ENCODE measurements around the gene GUCA1A. TPM values are rescaled to one million over a fixed set of nuclear protein-coding genes. Genes with fewer than 3 reads are reported as not detected.
"Not testable (repeated sequence)": the region's sequence is repeated elsewhere in the genome, so short reads cannot be mapped to it uniquely, and the experiment has no call there.

Gene GUCA1A
- total RNA-seq, 1 donor from 2014 or later = 0.21 TPM

DNA sequence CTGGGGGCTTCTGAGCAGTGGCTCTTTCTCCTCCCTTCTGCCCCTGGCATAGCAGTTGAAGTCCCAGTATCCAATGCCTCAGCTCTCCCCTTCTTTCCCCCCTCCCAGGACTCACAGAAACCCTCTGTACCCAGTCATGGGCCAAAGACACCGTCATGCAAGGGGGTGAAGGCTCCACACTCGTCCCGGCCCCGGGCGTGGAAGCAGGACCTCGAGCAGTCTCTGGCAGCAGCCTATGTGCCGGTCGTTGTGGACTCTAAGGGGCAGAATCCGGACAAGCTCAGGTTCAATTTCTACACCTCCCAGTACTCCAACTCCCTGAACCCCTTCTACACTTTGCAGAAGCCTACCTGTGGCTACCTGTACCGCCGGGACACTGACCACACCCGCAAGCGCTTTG, 10.4 kb upstream of the GUCA1A start:
- intact Hi-C loops (cut with DNase I) = no loop called here

DNA sequence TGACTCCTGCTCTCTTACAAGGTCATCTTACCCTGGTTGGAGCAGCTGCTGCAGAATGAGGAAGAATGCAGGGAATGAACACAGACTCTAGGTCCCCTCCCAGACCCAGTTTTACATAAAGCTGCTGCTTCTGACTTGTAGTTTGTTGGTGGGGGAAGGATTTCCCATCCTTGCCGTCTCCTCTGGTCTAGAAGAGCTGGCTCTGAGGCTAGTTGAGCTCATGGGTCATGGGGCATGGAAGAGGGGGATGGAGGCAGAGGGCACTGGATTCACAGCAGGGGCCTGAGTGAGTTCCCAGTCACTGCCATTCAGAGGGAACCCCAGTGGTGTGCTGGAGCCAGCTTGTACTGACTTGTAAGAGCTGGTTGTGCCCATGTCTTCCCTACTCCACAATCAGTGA, 9.2 kb upstream of the GUCA1A start:
- Histone ChIP-seq H3K4me3 (no peak overlapping the region), H3K4me1 (no peaks in the 10 kb centered on the region), H3K27ac (no peak overlapping the region), H3K27me3 (no peaks in the 10 kb centered on the region), H3K9me3 (no peaks in the 10 kb centered on the region), H3K36me3 (no peaks in the 10 kb centered on the region)
- TF ChIP-seq CTCF (IDR thresholded peaks at IDR 0.05) = no peak
- intact Hi-C loops (cut with DNase I) = no loop called here
- no peak for DNase-seq (ENCODE audit: low spot score in 2 of 2)

More for the DNA sequence above, 10.4 kb upstream of the GUCA1A start:
- no peak for TF ChIP-seq CTCF (IDR thresholded peaks at IDR 0.05)
- Histone ChIP-seq H3K36me3 (no peaks in the 10 kb centered on the region), H3K27ac (no peak overlapping the region), H3K4me1 (no peaks in the 10 kb centered on the region), H3K27me3 (no peaks in the 10 kb centered on the region), H3K9me3 (no peaks in the 10 kb centered on the region), H3K4me3 (no peak overlapping the region)
- no peak for DNase-seq (ENCODE audit: low spot score in 2 of 2)

DNA sequence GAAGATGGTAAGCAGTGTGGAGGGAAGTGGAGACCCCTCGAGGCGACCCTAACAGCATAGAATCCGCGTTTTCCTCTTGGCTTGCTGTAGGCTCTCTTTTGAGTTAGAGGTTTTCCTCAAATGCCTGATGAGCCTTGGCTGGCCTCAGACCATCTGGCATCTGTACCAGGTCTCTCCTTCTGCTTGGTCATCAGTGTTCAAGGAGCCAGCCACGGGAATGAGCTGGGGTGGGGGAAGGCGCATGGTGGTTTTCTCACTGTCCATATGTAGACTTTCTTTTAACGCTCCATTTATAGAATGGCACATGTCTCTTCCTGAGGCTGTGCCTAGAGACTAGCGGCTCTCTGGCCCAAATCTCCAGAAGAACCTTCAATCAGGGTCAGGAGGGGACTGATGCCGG, 8.1 kb upstream of the GUCA1A start:
- no peaks in the 10 kb centered on the region for H3K9me3 ChIP-seq
- no peaks in the 10 kb centered on the region for H3K4me1 ChIP-seq
- intact Hi-C loops (cut with DNase I) = no loop called here
- H3K4me3 ChIP-seq = no peak overlapping the region
- DNase-seq (ENCODE audit: low spot score in 2 of 2) = no peak
- no peaks in the 10 kb centered on the region for H3K36me3 ChIP-seq
- no peaks in the 10 kb centered on the region for H3K27me3 ChIP-seq
- no peak for TF ChIP-seq CTCF (IDR thresholded peaks at IDR 0.05)
- no peak overlapping the region for H3K27ac ChIP-seq

DNA sequence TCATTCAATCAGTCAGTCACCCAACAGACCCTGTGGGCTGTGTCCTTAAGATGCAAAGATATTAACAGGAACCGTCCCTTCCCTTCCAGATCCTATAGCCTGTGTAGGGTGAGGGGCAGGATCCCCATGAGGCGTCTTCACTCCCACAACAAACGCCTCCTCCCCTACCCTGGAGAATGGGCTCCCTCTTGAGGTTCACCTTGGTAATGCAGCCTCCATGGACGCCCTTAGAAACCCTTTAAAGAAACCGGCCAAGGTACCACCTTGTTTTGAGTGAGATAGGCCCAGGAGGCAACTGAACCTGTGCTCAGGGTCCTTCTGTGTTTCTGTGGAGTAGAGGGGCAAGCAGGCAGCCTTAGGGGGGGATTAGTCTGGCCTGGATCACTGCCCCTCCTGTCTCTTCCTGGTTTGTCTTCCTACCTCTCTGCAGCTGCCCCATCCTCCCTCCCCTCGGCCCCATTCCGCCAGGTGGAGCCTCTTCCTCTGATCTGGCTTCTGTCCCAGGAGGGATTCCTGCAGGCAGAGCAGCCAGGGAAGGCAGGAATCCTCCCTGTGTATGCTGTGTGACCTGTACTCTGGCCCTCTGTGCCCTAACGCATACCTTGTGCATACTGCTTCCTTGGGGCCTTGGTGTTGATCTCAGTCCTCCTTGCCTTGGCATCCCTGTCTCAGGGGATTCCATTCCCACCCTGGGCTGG, 6.6 kb upstream of the GUCA1A start:
- Histone ChIP-seq H3K36me3 (no peaks in the 10 kb centered on the region), H3K4me1 (no peaks in the 10 kb centered on the region), H3K27me3 (no peaks in the 10 kb centered on the region), H3K9me3 (no peaks in the 10 kb centered on the region), H3K27ac (no peak overlapping the region), H3K4me3 (no peak overlapping the region)
- TF ChIP-seq CTCF (IDR thresholded peaks at IDR 0.05) = peak; percentile 63 to 87 (median 85)
- DNase-seq (ENCODE audit: low spot score in 2 of 2) = peak in 1 of 2 donors; percentile 67
- intact Hi-C loops (cut with DNase I) = loop anchor here (2.0 kb wide), 1 partner anchor 88 kb away; no protein-coding TSS in a partner anchor

- no peak overlapping the region for H3K4me3 ChIP-seq
- TF ChIP-seq CTCF (IDR thresholded peaks at IDR 0.05) = no peak
- no peaks in the 10 kb centered on the region for H3K36me3 ChIP-seq
- no peaks in the 10 kb centered on the region for H3K9me3 ChIP-seq
- no peaks in the 10 kb centered on the region for H3K4me1 ChIP-seq
- intact Hi-C loops (cut with DNase I) = no loop called here
- DNase-seq (ENCODE audit: low spot score in 2 of 2) = no peak
- no peak overlapping the region for H3K27ac ChIP-seq
- no peaks in the 10 kb centered on the region for H3K27me3 ChIP-seq
Observed at GRCh38 chr6:42168650-42169049, 4.5 kb upstream of the GUCA1A start.

DNA sequence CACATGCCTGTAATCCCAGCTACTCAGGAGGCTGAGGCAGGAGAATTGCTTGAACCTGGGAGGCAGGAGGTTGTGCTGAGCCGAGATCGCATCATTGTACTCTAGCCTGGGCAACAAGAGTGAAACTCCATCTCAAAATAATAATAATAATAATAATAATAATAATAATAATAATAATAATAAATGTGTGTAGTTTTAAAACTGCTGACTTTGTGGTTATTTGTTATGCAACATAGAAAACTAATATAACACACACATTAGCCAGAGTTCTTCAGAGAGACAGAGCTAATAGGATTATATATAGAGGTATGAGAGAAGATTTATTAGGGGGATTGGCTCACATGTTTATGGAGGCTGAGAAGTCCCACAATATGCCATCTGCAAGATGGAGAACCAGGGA, 3.4 kb upstream of the GUCA1A start:
- intact Hi-C loops (cut with DNase I); H3K9me3 ChIP-seq; H3K27me3 ChIP-seq; DNase-seq (ENCODE audit: low spot score in 2 of 2); H3K27ac ChIP-seq; H3K4me3 ChIP-seq; H3K4me1 ChIP-seq; H3K36me3 ChIP-seq: not testable (repeated sequence)
